SK-N-MC (cell line): ENCODE measurements around the gene ADD1.

ENCODE experiments used
- EZH2 ChIP-seq: fragments of 200-600 bp; sonication (generic); IDR thresholded peaks from one replicate; pipeline ENCODE4 v1.6.1; 2017; ENCODE audit warnings: antibody characterized with exemption
- FOXP2 ChIP-seq: optimal IDR thresholded peaks from 2 replicates; pipeline ENCODE3; 2011; ENCODE audit warnings: mild to moderate bottlenecking, moderate library complexity; ENCODE audit not compliant: insufficient read depth; ENCODE audit errors: extremely low read length, control extremely low read depth
- POLR2AphosphoS5 ChIP-seq: IDR thresholded peaks from 2 replicates; pipeline ENCODE4 v1.6.1; 2012; ENCODE audit warnings: mild to moderate bottlenecking, low read depth, low read length, borderline replicate concordance

GRCh38 chr4:2947926-2948325 is 104.3 kb downstream of the ADD1 start:
- no peak for TF ChIP-seq POLR2AphosphoS5
- no peak for TF ChIP-seq EZH2
- TF ChIP-seq FOXP2: no peak
